ENCODE data around the gene ALG9. TPM values are rescaled to one million over a fixed set of nuclear protein-coding genes. Genes with fewer than 3 reads are reported as not detected.

ALG9 gene
- polyA plus RNA-seq, 1 experiment: 40.0 TPM

- TF ChIP-seq, protein P1, sequence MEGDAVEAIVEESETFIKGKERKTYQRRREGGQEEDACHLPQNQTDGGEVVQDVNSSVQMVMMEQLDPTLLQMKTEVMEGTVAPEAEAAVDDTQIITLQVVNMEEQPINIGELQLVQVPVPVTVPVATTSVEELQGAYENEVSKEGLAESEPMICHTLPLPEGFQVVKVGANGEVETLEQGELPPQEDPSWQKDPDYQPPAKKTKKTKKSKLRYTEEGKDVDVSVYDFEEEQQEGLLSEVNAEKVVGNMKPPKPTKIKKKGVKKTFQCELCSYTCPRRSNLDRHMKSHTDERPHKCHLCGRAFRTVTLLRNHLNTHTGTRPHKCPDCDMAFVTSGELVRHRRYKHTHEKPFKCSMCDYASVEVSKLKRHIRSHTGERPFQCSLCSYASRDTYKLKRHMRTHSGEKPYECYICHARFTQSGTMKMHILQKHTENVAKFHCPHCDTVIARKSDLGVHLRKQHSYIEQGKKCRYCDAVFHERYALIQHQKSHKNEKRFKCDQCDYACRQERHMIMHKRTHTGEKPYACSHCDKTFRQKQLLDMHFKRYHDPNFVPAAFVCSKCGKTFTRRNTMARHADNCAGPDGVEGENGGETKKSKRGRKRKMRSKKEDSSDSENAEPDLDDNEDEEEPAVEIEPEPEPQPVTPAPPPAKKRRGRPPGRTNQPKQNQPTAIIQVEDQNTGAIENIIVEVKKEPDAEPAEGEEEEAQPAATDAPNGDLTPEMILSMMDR (IDR thresholded peaks at IDR 0.05; ENCODE audit: low read depth, low read length): no peak
- H3K27me3 ChIP-seq (ENCODE audit: control insufficient read depth, insufficient read depth, low read length): no peaks in the 10 kb centered on the region
- H3K4me3 ChIP-seq (ENCODE audit: low read depth, low read length): no peak overlapping the region
- H3K27ac ChIP-seq (ENCODE audit: low read depth, low read length): no peak overlapping the region
- no peaks in the 10 kb centered on the region for H3K9me3 ChIP-seq (ENCODE audit: control insufficient read depth, insufficient read depth, low read length)
- DNase-seq (ENCODE audit: low read depth, low spot score): no peak
- POLR2A ChIA-PET: no interaction called here
- CTCF ChIA-PET: no interaction called here
These were observed 55.9 kb downstream of the ALG9 start for GRCh38 chr11:111815489-111815888.

- no peaks in the 10 kb centered on the region for H3K27me3 ChIP-seq (ENCODE audit: control insufficient read depth, insufficient read depth, low read length)
- POLR2A ChIA-PET: interaction anchor here (0.6 kb wide), 1 partner anchor 76 kb away, joined by 5 read pairs; no protein-coding TSS in a partner anchor
- TF ChIP-seq, protein P1 (IDR thresholded peaks at IDR 0.05; ENCODE audit: low read depth, low read length): no peak
- peak overlapping the region; percentile 80 for H3K27ac ChIP-seq (ENCODE audit: low read depth, low read length)
- peak; percentile 76 for DNase-seq (ENCODE audit: low read depth, low spot score)
- no peak overlapping the region for H3K4me3 ChIP-seq (ENCODE audit: low read depth, low read length)
- no peaks in the 10 kb centered on the region for H3K9me3 ChIP-seq (ENCODE audit: control insufficient read depth, insufficient read depth, low read length)
- CTCF ChIA-PET: interaction anchor here (1.1 kb wide), 1 partner anchor 37 kb away, joined by 3 read pairs; no protein-coding TSS in a partner anchor
These were observed 56.6 kb downstream of the ALG9 start for GRCh38 chr11:111814557-111815320.

DNA sequence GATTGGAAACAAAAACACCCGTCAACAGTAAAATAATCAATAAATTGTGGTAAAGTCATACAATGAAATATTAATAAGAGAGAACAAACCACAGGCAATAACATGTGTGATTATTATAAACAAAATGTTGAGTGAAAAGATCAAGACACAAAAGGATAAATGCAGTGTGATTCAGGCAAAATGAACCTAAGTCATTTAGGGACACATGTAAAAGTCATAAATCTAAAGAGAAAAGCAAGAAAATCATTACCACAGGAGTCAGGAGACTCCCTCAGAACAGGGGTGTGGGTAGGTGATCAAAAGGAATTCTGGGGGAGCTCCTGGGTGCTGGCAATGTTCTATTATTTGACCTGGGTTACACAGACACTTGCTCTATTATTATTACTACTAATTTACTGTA is 57.3 kb downstream of the ALG9 start:
- CTCF ChIA-PET: interaction anchor here (1.1 kb wide), 1 partner anchor 38 kb away, joined by 3 read pairs; no protein-coding TSS in a partner anchor
- H3K4me3 ChIP-seq (ENCODE audit: low read depth, low read length): no peak overlapping the region
- TF ChIP-seq, protein P1 (IDR thresholded peaks at IDR 0.05; ENCODE audit: low read depth, low read length): no peak
- DNase-seq (ENCODE audit: low read depth, low spot score): no peak
- no peaks in the 10 kb centered on the region for H3K27me3 ChIP-seq (ENCODE audit: control insufficient read depth, insufficient read depth, low read length)
- peak overlapping the region; percentile 67 for H3K27ac ChIP-seq (ENCODE audit: low read depth, low read length)
- POLR2A ChIA-PET: interaction anchor here (0.6 kb wide), 1 partner anchor 75 kb away, joined by 5 read pairs; no protein-coding TSS in a partner anchor
- no peaks in the 10 kb centered on the region for H3K9me3 ChIP-seq (ENCODE audit: control insufficient read depth, insufficient read depth, low read length)

GRCh38 chr11:111812211-111812610 is 59.2 kb downstream of the ALG9 start:
- CTCF ChIA-PET: interaction anchor here (0.6 kb wide), 1 partner anchor 16 kb away, joined by 3 read pairs; no protein-coding TSS in a partner anchor

GRCh38 chr11:111811445-111811844 is 59.9 kb downstream of the ALG9 start:
- ChIA-PET POLR2A (no interaction called here), CTCF (no interaction called here)
- no peak overlapping the region for H3K27ac ChIP-seq (ENCODE audit: low read depth, low read length)

More at GRCh38 chr11:111812211-111812610, 59.2 kb downstream of the ALG9 start:
- no peak overlapping the region for H3K27ac ChIP-seq (ENCODE audit: low read depth, low read length)
- TF ChIP-seq, protein P1 (IDR thresholded peaks at IDR 0.05; ENCODE audit: low read depth, low read length): no peak
- no peaks in the 10 kb centered on the region for H3K27me3 ChIP-seq (ENCODE audit: control insufficient read depth, insufficient read depth, low read length)
- POLR2A ChIA-PET: no interaction called here
- no peaks in the 10 kb centered on the region for H3K9me3 ChIP-seq (ENCODE audit: control insufficient read depth, insufficient read depth, low read length)
- DNase-seq (ENCODE audit: low read depth, low spot score): no peak
- H3K4me3 ChIP-seq (ENCODE audit: low read depth, low read length): no peak overlapping the region

More at GRCh38 chr11:111811445-111811844, 59.9 kb downstream of the ALG9 start:
- Histone ChIP-seq H3K27me3 (ENCODE audit: control insufficient read depth, insufficient read depth, low read length) (no peaks in the 10 kb centered on the region), H3K4me3 (ENCODE audit: low read depth, low read length) (no peak overlapping the region), H3K9me3 (ENCODE audit: control insufficient read depth, insufficient read depth, low read length) (no peaks in the 10 kb centered on the region)
- TF ChIP-seq, protein P1 (IDR thresholded peaks at IDR 0.05; ENCODE audit: low read depth, low read length): no peak
- no peak for DNase-seq (ENCODE audit: low read depth, low spot score)

Measured in AG04450 (cell line).